ENCODE data around the gene VPS4A. TPM values are rescaled to one million over a fixed set of nuclear protein-coding genes. Genes with fewer than 3 reads are reported as not detected.
A peak's percentile ranks its signal among the peaks of the same experiment; 100 is the strongest.

The VPS4A gene
- total and polyA plus RNA-seq, 2 of the 8 experiments (the other 6 are each of a cell fraction or from before 2014, with no cell fraction given), result 14.1 to 24.1 TPM

DNA sequence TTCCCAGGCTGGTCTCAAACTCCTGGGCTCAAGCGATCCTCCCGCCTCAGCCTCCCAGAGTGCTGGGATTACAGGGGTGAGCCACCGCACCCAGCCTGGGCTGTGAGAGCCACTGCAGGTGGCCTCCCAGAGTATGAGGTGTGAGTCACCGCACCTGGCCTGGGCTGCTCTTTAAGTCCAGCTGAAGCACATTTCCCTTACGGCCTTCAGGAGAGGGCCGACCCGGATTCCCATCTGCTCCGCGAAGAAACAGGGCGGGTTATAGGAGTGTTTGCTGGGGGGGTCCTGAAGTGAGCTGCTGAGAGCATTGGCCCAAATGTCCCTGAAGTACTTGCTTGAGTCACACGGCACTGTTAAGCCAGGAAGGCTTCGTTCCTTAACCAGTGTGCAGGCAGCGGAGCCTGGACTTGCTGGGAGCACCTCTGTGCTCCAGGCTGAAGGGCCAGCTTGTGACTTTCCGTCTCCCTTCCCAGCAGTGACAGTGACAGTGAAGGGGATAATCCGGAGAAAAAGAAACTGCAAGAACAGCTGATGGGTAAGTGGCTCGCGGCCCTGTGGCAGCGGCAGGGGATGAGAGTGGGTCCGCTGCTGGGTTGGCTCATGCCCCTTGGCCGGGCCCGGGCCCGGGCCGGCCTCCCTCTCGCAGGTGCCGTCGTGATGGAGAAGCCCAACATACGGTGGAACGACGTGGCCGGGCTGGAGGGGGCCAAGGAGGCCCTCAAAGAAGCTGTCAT, 7.2 kb downstream of the VPS4A start:
- peaks cover 0 to 13% of the 10 kb centered on the region in 2 experiments; a peak in 1 of 4 replicates for H3K79me2 ChIP-seq (ENCODE audit: control insufficient read depth in 1 of 2, insufficient read depth in 2 of 2, low read length in 2 of 2)
- no peak overlapping the region for H2AK5ac ChIP-seq (ENCODE audit: low read depth, low read length)
- H3K56ac ChIP-seq (replicated peaks; ENCODE audit: insufficient read length, low read depth, low read length), result no peak overlapping the region
- no peak overlapping the region for H3K4me3 ChIP-seq (ENCODE audit: extremely low read depth in 1 of 4, insufficient read depth in 2 of 4, low read depth in 3 of 4, low read length in 4 of 4)
- H3K27ac ChIP-seq (ENCODE audit: low read depth, low read length), result no peak overlapping the region
- no peak overlapping the region for H2BK15ac ChIP-seq (ENCODE audit: low read length)
- H3K79me1 ChIP-seq (ENCODE audit: low read depth, low read length), result no peaks in the 10 kb centered on the region; the same call in 1 of the 2 replicates
- no peak overlapping the region for H3K14ac ChIP-seq (ENCODE audit: insufficient read length)
- H2BK5ac ChIP-seq (ENCODE audit: low read depth, low read length), result no peak overlapping the region
- peaks cover 2 to 21% of the 10 kb centered on the region in 2 experiments for H4K20me1 ChIP-seq (replicated peaks in 1 of 2; ENCODE audit: control insufficient read depth in 1 of 2, insufficient read depth in 2 of 2, low read length in 2 of 2)
- H3K9ac ChIP-seq (replicated peaks in 1 of 4; ENCODE audit: extremely low read depth in 1 of 4, low read depth in 3 of 4, low read length in 3 of 4), result no peak overlapping the region
- H4K91ac ChIP-seq (replicated peaks; ENCODE audit: insufficient read length, low read length), result no peak overlapping the region
- no peak for FAIRE-seq
- peak overlapping the region; percentile 17 for H4K8ac ChIP-seq (ENCODE audit: extremely low read depth, insufficient read depth, low read length)
- POLR2A ChIA-PET (ENCODE audit: partially characterized antibody), result interaction anchor here (1.3 to 24.8 kb wide), 2 partner anchors 18 to 36 kb away, joined by 3 to 497 read pairs; partner anchors contain the start of genes COG8, NIP7, PDF and TMED6
- no peak overlapping the region for H4K5ac ChIP-seq (ENCODE audit: insufficient read length, low read depth, low read length)
- H3K23ac ChIP-seq (ENCODE audit: insufficient read length), result no peak overlapping the region
- H3K18ac ChIP-seq (ENCODE audit: extremely low read depth, low read length), result no peak overlapping the region
- DNase-seq (ENCODE audit: low read depth in 1 of 2, low spot score in 2 of 2), result no peak
- H2AFZ ChIP-seq (ENCODE audit: low read length), result no peak overlapping the region
- 95% methylated on average over 28 of the region's 30 CpGs; no CpG with 5 or more reads in 1 of the 2 experiments for WGBS, 2 experiments (ENCODE audit: extremely low coverage in 1 of 2, insufficient coverage in 1 of 2, insufficient read length in 1 of 2, insufficient replicate concordance in 2 of 2, low coverage in 1 of 2, low lambda C conversion rate in 2 of 2, missing lambda C conversion rate in 1 of 2)
- no peaks in the 10 kb centered on the region for H3K27me3 ChIP-seq (replicated peaks in 1 of 4; ENCODE audit: control insufficient read depth in 3 of 4, extremely low read depth in 1 of 4, insufficient read depth in 3 of 4, low read length in 3 of 4)
- H2BK120ac ChIP-seq (replicated peaks; ENCODE audit: low read depth, low read length), result no peak overlapping the region
- H3K4ac ChIP-seq (replicated peaks; ENCODE audit: insufficient read length, low read depth, low read length), result no peak overlapping the region
- peaks cover 25 to 58% (median 46%) of the 10 kb centered on the region in 4 experiments for H3K36me3 ChIP-seq (ENCODE audit: control insufficient read depth in 2 of 4, insufficient read depth in 4 of 4, low read length in 3 of 4)
- no peaks in the 10 kb centered on the region for H3K9me3 ChIP-seq (ENCODE audit: insufficient read depth in 2 of 2, low read depth in 1 of 2, low read length in 1 of 2)
- no peak overlapping the region for H2BK12ac ChIP-seq (ENCODE audit: low read depth, low read length)
- no peaks in the 10 kb centered on the region; the same call in 1 of the 2 replicates for H3K23me2 ChIP-seq (ENCODE audit: low read depth, low read length)
- CTCF ChIA-PET (ENCODE audit: partially characterized antibody), result interaction anchor here (0.5 to 0.8 kb wide), 2 partner anchors 8 to 155 kb away, joined by 3 to 4 read pairs; no protein-coding TSS in a partner anchor
- no peak overlapping the region for H3K4me2 ChIP-seq (ENCODE audit: insufficient read depth in 1 of 2, low read depth in 2 of 2, low read length in 2 of 2)
- H2BK20ac ChIP-seq (ENCODE audit: low read length), result no peak overlapping the region
- no peaks in the 10 kb centered on the region for H3K4me1 ChIP-seq (replicated peaks in 1 of 4; ENCODE audit: control insufficient read depth in 3 of 4, insufficient read depth in 4 of 4, low read length in 3 of 4)
- TF ChIP-seq RXRA (IDR thresholded peaks at IDR 0.05; ENCODE audit: insufficient read depth, low read depth, low read length) (no peak), SP4 (IDR thresholded peaks at IDR 0.05; ENCODE audit: low read length) (no peak), PHF8 (conservative IDR thresholded peaks at IDR 0.05; ENCODE audit: low read depth, low read length) (no peak), CHD2 (IDR thresholded peaks at IDR 0.05; ENCODE audit: low read length) (no peak), RNF2 (IDR thresholded peaks at IDR 0.05; ENCODE audit: borderline replicate concordance, low read depth, low read length, missing control alignments, poor library complexity, severe bottlenecking) (no peak), RFX5 (IDR thresholded peaks at IDR 0.05; ENCODE audit: borderline replicate concordance, low read depth, low read length) (no peak), CHD1 (IDR thresholded peaks at IDR 0.05; ENCODE audit: low read depth, low read length) (no peak), TAF1 (IDR thresholded peaks at IDR 0.05; ENCODE audit: low read depth, low read length) (no peak)
- TF ChIP-seq, protein P1, sequence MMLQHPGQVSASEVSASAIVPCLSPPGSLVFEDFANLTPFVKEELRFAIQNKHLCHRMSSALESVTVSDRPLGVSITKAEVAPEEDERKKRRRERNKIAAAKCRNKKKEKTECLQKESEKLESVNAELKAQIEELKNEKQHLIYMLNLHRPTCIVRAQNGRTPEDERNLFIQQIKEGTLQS (IDR thresholded peaks at IDR 0.05; ENCODE audit: insufficient read depth, low read depth, low read length), result no peak
- TF ChIP-seq, protein P2, sequence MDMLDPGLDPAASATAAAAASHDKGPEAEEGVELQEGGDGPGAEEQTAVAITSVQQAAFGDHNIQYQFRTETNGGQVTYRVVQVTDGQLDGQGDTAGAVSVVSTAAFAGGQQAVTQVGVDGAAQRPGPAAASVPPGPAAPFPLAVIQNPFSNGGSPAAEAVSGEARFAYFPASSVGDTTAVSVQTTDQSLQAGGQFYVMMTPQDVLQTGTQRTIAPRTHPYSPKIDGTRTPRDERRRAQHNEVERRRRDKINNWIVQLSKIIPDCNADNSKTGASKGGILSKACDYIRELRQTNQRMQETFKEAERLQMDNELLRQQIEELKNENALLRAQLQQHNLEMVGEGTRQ (IDR thresholded peaks at IDR 0.05; ENCODE audit: low read length), result no peak

Data from H1 (cell line).